Omental fat pad (tissue), 4 donors: ENCODE data around the gene OR10V1. TPM values are rescaled to one million over a fixed set of nuclear protein-coding genes. Genes with fewer than 3 reads are reported as not detected.
"Not testable (repeated sequence)": the region's sequence is repeated elsewhere in the genome, so short reads cannot be mapped to it uniquely, and the experiment has no call there.

Source experiments
- ATAC-seq: fragments of 150-250 bp; one replicate; pipeline ENCODE4 v1.9.1; 2016; ENCODE audit warnings: mild to moderate bottlenecking, moderate library complexity; ENCODE audit not compliant: low FRiP score
- DNase-seq: peaks from one replicate; pipeline ENCODE4 v3.0.0-alpha.2; 2019; ENCODE audit warnings: low spot score
- total RNA-seq, 4 donors: library from RNA; depleted of rRNA; stranded (reverse); fragments of >200 nt; gene quantifications; one replicate each; pipeline ENCODE4 v1.1.0, GENCODE V29; 2016
- TF ChIP-seq, protein P1 (sequence below), 3 donors: fragments of 450-650 bp; IDR thresholded peaks; one replicate each; pipeline ENCODE4 v1.5.1; 2016 to 2017; ENCODE audit warnings: antibody characterized with exemption in 3 of 3, mild to moderate bottlenecking in 3 of 3, moderate library complexity in 2 of 3

Gene OR10V1
- total RNA-seq, 4 donors from 2014 or later = not detected

DNA sequence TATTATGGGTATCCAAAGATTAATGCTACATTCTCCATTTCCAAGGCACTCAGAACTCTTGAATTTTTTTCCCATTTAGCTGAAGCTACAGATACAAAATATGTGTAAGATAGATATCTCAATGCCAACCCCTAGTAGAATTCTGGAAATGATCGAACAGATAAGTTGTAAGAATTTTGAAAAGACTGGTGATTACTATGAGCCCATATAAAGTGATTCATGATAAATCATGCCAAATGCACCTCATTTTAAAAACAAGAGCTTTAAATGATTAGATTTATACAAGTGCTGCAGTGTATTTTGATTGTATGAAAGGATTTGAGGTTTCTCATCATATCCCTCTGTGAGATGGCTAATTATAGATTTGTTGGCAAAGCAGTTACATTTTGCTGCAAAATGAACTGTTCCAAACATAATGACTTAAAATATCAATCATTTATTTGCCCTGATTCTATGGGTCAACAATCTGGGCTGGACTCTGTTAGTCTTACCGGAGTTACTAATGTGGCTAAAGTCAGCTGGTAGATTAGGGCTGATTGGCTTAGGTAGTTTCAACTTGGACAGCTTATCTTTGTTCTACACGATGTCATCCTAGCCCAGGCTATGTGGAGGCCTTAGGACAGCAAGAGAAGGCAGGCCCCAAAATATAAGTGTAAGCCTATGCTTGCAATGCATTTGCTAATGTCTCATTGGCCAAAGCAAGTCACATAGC lies 3.4 kb downstream of the OR10V1 start:
- DNase-seq (no peak), ATAC-seq (no peak)
- TF ChIP-seq, protein P1, sequence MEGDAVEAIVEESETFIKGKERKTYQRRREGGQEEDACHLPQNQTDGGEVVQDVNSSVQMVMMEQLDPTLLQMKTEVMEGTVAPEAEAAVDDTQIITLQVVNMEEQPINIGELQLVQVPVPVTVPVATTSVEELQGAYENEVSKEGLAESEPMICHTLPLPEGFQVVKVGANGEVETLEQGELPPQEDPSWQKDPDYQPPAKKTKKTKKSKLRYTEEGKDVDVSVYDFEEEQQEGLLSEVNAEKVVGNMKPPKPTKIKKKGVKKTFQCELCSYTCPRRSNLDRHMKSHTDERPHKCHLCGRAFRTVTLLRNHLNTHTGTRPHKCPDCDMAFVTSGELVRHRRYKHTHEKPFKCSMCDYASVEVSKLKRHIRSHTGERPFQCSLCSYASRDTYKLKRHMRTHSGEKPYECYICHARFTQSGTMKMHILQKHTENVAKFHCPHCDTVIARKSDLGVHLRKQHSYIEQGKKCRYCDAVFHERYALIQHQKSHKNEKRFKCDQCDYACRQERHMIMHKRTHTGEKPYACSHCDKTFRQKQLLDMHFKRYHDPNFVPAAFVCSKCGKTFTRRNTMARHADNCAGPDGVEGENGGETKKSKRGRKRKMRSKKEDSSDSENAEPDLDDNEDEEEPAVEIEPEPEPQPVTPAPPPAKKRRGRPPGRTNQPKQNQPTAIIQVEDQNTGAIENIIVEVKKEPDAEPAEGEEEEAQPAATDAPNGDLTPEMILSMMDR (IDR thresholded peaks at IDR 0.05) = no peak

DNA sequence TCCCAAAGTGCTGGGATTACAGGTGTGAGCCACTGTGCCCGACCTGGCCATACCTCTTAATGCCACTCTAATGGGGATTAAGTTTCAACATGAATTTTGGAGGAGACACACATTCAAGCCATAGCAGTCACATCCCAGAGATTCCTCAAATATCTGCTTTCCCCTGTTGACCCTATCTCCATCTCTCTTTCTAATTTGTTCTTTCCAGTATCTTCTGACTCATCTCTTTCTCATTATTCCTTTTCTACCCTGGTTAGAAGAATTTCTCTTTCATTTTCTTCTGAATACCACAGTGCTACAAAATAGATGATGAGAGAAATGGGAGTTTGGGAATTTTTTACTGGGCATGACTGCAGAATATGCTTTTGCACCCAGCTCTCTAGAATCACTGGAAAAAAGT lies 5.1 kb downstream of the OR10V1 start:
- TF ChIP-seq, protein P1 (IDR thresholded peaks at IDR 0.05) = no peak
- ATAC-seq = no peak
- no peak for DNase-seq

DNA sequence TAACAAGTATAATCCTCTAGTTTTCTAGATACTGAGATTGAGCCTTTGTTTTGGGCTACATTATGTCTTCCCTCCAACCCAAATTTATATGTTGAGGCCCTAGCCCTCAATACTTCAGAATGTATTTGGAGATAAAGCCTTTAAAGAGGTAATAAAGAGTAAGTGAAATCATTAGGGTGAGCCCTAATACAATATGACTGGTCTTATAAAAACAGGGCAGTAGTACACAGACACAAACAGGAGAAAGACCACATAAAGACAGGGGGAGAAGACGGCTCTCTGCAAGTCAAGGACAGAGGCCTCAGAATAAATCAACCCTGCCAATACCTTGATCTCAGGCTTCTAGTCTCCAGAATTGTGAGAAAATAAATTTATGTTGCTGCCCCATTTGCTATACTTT lies 6.3 kb downstream of the OR10V1 start:
- DNase-seq (no peak), ATAC-seq (no peak)
- TF ChIP-seq, protein P1 (IDR thresholded peaks at IDR 0.05) = no peak

DNA sequence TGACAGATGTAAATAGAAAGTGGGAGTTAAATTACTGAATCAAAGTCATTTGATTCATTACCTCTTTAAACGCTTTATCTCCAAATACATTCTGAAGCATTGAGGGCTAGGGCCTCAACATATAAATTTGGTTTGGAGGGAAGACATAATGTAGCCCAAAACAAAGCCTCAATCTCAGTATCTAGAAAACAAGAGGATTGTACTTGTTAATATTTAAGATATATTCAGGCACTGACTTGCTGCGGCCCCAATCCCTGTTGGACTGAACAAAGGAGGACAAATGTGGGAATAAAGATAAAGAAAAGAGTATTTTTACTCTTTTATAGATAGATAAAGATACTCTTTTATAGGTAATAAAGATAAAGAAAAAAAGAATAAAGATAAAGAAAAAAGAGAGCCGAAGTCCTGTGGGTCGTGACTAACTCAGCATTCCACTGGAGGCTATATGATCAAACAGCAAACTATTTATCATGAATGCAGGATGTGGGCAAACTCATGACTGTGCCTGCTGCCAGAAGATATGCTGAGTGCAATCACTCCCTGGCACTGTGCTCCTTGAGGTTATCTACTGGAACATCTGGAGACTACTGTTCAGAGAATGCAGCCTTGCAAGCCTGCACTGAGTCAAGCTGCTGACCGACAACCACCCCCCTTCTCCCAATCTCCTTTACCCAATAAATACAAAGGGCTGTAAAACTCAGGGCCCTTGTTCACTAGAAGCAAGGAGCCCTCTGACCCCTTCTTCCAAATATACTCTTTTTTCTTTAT lies 6.9 kb downstream of the OR10V1 start:
- DNase-seq (no peak), ATAC-seq (no peak)
- TF ChIP-seq, protein P1 (IDR thresholded peaks at IDR 0.05) = no peak

DNA sequence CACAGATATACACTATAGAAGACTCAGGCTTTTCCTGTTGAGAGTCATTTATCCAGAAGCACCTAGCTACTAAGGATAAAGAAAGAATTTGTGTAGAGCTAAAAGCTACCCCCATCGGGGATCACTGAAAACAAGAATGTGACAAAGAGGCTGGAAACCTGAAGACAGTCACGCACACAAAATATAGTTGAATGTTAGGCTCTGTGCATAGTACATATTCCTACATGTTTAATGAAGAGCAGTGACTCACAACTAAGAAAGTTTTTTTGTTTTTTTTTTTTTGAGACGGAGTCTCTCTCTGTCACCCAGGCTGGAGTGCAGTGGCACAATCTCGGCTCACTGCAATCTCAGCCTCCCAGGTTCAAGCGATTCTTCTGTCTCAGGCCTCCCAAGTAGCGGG lies 8.4 kb downstream of the OR10V1 start:
- no peak for ATAC-seq
- TF ChIP-seq, protein P1 (IDR thresholded peaks at IDR 0.05) = no peak
- no peak for DNase-seq

DNA sequence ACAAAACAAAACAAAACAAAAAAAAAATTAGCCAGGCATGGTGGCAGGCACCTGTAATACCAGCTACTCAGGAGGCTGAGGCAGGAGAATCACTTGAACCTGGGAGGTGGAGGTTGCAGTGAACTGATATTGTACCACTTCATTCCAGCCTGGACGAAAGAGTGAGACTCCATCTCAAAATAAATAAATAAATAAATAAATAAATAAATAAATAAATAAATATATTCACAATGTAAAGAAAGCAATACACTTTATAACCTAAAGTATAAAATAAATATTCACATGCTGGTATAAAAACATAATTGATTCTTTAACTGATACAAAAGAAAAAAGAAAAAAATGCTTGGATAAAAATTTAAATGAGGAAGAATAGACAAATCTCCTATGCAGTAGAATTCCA lies 10.1 kb downstream of the OR10V1 start:
- not testable (repeated sequence) for DNase-seq, ATAC-seq

DNA sequence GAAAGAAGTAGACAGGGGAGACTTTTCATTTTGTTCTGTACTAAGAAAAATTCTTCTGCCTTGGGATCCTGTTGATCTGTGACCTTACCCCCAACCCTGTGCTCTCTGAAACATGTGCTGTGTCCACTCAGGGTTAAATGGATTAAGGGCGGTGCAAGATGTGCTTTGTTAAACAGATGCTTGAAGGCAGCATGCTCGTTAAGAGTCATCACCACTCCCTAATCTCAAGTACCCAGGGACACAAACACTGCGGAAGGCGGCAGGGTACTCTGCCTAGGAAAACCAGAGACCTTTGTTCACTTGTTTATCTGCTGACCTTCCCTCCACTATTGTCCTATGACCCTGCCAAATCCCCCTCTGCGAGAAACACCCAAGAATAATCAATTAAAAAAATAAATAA lies 13.5 kb downstream of the OR10V1 start:
- not testable (repeated sequence) for ATAC-seq, DNase-seq

DNA sequence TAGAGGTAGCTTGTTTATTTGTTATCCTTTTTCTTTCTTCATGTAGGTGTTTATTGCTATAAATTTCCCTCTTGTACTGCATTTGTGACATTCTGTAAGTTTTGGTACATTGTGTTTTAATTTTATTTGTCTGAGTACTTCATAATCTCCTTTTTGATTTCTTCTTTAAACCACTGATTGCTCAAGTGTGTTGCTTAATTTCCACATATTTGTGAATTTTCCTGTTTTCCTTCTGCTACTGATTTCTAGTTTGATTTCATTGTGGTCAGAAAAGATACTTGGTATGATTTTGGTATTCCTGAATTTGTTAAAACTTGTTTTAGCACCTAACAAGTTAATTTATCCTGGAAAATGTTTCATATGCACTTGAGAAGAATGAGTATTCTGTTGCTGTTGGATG lies 15.1 kb downstream of the OR10V1 start:
- no peak for DNase-seq
- TF ChIP-seq, protein P1 (IDR thresholded peaks at IDR 0.05) = no peak
- no peak for ATAC-seq
